Measurements from ENCODE around the gene VAMP4.
"Not testable (repeated sequence)": the region's sequence is repeated elsewhere in the genome, so short reads cannot be mapped to it uniquely, and the experiment has no call there.

The VAMP4 gene

DNA sequence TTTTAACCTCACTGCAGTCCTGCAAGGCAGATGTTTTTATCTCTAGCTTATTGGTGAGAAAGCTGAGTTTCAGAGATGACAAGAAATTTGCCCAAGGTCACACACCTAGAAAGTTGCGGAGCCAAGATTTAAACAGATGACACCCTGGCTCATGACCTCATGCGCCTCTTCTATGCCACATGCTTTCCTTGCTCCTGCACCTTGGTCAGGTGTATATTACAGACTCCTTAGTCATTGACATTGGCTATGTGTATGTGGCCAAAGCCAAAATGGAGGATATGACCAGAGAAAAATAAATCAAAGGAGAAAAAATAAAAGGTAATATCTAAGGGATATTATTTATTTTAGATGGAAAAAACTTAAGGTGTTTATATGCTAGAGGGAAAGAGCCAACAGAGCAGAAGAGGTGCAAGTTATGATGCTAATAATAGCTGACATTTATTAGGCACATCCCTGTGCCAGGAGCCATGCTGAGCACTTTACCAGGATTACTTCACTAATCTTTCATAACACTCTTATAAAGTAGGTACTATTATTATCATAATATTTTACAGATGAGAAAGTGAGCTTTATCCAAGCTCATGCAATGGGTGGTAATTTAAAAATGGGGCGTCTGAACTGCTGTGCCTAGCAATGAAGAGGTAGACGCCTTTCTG is 75.6 kb downstream of the VAMP4 start:
- Histone ChIP-seq H3K36me3 (ENCODE audit: control insufficient read depth, insufficient read depth, low read length) (no peaks in the 10 kb centered on the region), H3K4me3 (replicated peaks; ENCODE audit: low read depth, low read length) (no peak overlapping the region), H3K27me3 (replicated peaks; ENCODE audit: control insufficient read depth, insufficient read depth, low read length) (no peaks in the 10 kb centered on the region)
- DNase-seq (ENCODE audit: extremely low read depth, insufficient read length): no peak
- TF ChIP-seq, protein P1, sequence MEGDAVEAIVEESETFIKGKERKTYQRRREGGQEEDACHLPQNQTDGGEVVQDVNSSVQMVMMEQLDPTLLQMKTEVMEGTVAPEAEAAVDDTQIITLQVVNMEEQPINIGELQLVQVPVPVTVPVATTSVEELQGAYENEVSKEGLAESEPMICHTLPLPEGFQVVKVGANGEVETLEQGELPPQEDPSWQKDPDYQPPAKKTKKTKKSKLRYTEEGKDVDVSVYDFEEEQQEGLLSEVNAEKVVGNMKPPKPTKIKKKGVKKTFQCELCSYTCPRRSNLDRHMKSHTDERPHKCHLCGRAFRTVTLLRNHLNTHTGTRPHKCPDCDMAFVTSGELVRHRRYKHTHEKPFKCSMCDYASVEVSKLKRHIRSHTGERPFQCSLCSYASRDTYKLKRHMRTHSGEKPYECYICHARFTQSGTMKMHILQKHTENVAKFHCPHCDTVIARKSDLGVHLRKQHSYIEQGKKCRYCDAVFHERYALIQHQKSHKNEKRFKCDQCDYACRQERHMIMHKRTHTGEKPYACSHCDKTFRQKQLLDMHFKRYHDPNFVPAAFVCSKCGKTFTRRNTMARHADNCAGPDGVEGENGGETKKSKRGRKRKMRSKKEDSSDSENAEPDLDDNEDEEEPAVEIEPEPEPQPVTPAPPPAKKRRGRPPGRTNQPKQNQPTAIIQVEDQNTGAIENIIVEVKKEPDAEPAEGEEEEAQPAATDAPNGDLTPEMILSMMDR (IDR thresholded peaks at IDR 0.05; ENCODE audit: insufficient read depth, low read length, poor library complexity, severe bottlenecking): no peak

DNA sequence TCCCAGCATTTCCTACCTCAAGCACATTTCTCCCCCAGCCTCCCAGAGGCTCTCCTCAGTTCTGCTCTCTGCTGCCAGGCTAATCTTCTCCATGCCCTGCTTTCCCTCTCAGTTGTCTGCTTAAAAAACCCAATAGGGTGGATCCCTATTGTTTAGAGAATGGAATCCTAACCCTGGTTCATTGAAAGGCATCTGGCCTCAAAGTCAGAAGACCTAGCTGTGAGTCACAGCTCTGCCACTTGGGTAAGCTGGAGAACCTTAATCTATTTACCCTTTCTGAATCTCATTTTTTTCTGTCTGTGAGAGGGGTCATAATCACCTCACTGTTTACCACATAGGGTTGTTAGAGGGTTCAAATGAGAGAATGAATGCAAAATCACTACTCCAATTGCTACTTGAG is 76.9 kb downstream of the VAMP4 start:
- Histone ChIP-seq H3K4me3 (replicated peaks; ENCODE audit: low read depth, low read length) (no peak overlapping the region), H3K36me3 (ENCODE audit: control insufficient read depth, insufficient read depth, low read length) (no peaks in the 10 kb centered on the region), H3K27me3 (replicated peaks; ENCODE audit: control insufficient read depth, insufficient read depth, low read length) (no peaks in the 10 kb centered on the region)
- TF ChIP-seq, protein P1 (IDR thresholded peaks at IDR 0.05; ENCODE audit: insufficient read depth, low read length, poor library complexity, severe bottlenecking): no peak
- DNase-seq (ENCODE audit: extremely low read depth, insufficient read length): no peak

DNA sequence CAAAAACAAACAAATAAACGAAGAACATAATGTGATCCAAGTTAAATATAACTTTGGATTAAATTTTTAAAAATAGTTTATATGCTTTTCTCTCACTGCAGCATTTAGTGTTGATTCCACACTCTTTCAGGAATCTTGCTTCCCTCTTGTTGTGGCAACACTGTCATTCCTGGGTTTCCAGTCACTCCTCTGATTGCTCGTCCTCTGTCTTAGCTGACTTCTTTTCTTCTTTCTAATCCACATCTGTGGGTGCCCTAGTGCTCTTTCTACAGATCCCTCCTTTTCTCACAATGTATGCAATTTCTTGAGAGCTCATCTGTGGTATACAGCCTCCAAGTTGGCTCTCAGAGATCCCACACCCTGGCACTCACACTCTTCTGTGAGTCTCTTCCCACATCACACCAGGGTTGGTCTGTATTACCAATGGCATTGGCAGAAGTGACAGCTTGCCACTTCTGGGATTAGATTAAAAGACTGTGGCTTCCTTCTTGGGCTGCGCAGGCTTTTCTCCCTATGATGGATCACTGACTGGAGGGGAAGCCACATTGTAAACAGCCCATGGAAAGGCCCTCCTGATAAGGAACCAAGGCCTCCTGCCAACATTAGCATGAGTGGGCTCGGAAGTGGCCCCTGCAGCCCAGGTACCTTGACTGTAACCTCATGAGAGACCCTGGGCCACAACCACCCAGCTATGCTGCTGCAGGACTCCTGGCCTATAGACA is 77.8 kb downstream of the VAMP4 start:
- no peak for DNase-seq (ENCODE audit: extremely low read depth, insufficient read length)
- TF ChIP-seq, protein P1 (IDR thresholded peaks at IDR 0.05; ENCODE audit: insufficient read depth, low read length, poor library complexity, severe bottlenecking): no peak
- no peaks in the 10 kb centered on the region for H3K27me3 ChIP-seq (replicated peaks; ENCODE audit: control insufficient read depth, insufficient read depth, low read length)
- H3K36me3 ChIP-seq (ENCODE audit: control insufficient read depth, insufficient read depth, low read length): no peaks in the 10 kb centered on the region
- H3K4me3 ChIP-seq (replicated peaks; ENCODE audit: low read depth, low read length): no peak overlapping the region

DNA sequence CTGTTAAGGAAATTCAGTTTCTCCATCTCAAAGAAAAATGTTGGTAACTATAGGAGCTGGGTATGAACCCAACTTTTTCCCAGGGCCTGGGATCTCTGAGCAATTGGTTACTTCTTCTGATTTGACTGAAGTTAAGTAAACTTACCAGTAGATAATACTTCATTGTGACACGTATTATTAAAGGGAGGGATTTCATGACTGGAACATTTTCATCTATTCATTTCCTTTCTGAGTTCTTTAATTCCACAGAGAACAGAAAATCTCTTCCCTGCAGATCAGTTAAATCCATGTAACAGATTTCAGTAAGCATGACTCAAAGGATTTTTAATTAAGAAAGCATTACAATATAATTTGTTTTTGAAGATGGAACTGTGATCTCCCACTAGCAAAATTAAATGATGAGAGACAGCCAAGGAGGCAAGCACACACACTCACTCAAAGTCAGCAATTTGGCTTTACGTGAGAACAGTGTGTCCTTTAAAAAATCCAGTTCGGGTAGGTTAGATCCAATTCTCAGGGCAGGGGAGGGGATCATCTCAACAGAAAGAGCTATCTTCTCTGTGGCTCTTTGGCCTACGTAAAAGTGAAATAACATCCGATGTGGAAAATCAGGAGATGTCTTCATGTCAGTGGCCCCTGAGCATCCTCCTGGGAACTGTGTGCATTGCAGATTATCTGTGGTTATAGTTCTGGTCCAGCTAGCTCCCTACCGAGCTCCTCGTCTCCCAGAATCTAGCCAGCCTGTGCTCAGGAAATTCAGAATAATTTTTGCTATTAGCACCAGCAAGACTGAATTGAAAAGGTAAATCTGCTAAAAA is 78.6 kb downstream of the VAMP4 start:
- Histone ChIP-seq H3K27me3 (replicated peaks; ENCODE audit: control insufficient read depth, insufficient read depth, low read length) (no peaks in the 10 kb centered on the region), H3K36me3 (ENCODE audit: control insufficient read depth, insufficient read depth, low read length) (no peaks in the 10 kb centered on the region), H3K4me3 (replicated peaks; ENCODE audit: low read depth, low read length) (no peak overlapping the region)
- TF ChIP-seq, protein P1 (IDR thresholded peaks at IDR 0.05; ENCODE audit: insufficient read depth, low read length, poor library complexity, severe bottlenecking): no peak
- no peak for DNase-seq (ENCODE audit: extremely low read depth, insufficient read length)

DNA sequence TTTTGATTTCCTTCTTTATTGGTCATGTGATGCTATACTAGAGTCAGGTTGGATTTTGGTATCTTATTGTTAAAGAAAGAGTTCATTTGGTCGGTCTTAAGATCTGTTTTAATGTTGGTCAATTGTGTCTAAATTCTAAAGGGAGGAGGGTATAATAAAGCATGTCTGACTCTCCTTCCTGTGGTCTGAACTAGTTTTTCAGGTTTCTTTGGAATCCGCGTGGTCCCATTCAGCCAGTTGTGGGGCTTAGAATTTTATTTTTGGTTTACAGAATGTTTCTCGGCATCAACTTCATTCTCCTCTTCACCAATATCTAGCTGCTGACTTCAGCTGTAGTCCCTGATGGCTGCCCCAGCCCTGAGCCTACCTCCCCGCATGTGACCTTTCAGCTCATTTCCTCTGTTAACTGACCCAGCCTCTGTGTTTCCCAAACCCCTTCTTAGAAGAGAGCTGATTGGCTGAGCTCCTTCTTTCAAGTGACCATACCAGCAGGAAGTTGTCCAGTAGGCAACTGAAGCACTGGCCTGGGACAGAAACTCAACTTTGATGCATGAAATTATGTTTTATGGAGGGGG is 80.7 kb downstream of the VAMP4 start:
- no peak overlapping the region for H3K4me3 ChIP-seq (replicated peaks; ENCODE audit: low read depth, low read length)
- H3K36me3 ChIP-seq (ENCODE audit: control insufficient read depth, insufficient read depth, low read length): no peaks in the 10 kb centered on the region
- TF ChIP-seq, protein P1 (IDR thresholded peaks at IDR 0.05; ENCODE audit: insufficient read depth, low read length, poor library complexity, severe bottlenecking): no peak
- no peaks in the 10 kb centered on the region for H3K27me3 ChIP-seq (replicated peaks; ENCODE audit: control insufficient read depth, insufficient read depth, low read length)
- no peak for DNase-seq (ENCODE audit: extremely low read depth, insufficient read length)

DNA sequence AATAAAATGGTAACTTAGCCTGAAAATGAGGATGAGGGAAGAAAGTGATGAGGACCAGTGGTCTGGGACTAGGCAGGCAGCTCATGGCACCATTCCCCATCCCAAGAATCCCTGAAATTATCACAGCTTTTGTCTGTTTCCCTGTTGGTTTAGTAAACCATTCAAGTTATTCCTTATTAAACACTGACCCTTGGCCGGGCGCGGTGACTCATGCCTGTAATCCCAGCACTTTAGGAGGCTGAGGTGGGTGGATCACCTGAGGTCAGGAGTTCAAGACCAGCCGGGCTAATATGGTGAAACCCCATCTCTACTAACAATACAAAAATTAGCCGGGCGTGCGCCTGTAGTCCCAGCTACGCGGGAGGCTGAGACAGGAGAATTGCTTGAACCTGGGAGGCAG is 85.7 kb downstream of the VAMP4 start:
- DNase-seq (ENCODE audit: extremely low read depth, insufficient read length); H3K36me3 ChIP-seq (ENCODE audit: control insufficient read depth, insufficient read depth, low read length); H3K4me3 ChIP-seq (replicated peaks; ENCODE audit: low read depth, low read length); H3K27me3 ChIP-seq (replicated peaks; ENCODE audit: control insufficient read depth, insufficient read depth, low read length): not testable (repeated sequence)
